GM19328 (cell line): ENCODE data around the gene CNTN4.
"Not testable (repeated sequence)": the region's sequence is repeated elsewhere in the genome, so short reads cannot be mapped to it uniquely, and the experiment has no call there.

Experiments
- ATAC-seq: cut with Tn5 transposase; IDR thresholded peaks from one replicate; pipeline ENCODE4 v1.9.1; 2021; ENCODE audit warnings: mild to moderate bottlenecking, moderate library complexity; ENCODE audit not compliant: unreplicated experiment

The CNTN4 gene

DNA sequence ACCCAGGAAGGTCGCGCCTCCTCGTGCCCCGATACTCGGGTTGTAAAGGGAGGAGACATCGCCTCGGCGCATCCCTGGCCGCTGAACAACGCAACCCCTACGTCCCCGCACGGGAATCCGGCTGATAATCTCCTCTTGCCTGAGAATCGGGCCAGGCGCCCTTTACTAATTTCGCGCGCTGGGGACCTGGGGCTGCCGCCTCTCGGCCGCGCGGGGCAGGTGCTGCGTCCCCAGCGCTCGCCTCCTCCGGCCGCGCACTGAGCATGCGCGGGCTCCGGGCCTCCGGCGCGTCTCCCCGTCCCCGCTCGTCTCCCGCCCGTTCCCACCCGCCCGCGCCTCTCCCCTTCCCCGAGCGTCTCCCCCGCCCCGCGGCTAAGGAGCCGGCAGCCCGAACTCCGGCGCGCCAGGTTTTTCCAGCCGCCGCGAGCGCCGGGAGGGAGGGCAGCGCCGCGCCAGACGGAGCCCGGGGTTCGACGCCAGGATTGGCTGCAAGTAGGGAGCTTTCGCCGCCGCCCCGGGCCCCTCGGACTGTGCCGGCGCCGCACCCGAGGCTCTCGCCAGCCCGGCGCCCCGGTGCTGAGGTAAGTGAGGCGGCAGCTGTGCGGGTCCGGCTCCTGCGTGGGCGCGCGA lies at the start of gene CNTN4:
CNTN4 (plus strand) TSS at position 469 of the 630 bp plus-strand sequence.
- no peak for ATAC-seq

- no peak for ATAC-seq
These were observed 37.3 kb upstream of the CNTN4 start for GRCh38 chr3:2061360-2061759.

- no peak for ATAC-seq
These were observed 27.1 kb upstream of the CNTN4 start for GRCh38 chr3:2071531-2071930.

- ATAC-seq, result no peak
These were observed 19.8 kb upstream of the CNTN4 start for GRCh38 chr3:2078821-2079220.

- no peak for ATAC-seq
These were observed 15.7 kb upstream of the CNTN4 start for GRCh38 chr3:2082871-2083480.

DNA sequence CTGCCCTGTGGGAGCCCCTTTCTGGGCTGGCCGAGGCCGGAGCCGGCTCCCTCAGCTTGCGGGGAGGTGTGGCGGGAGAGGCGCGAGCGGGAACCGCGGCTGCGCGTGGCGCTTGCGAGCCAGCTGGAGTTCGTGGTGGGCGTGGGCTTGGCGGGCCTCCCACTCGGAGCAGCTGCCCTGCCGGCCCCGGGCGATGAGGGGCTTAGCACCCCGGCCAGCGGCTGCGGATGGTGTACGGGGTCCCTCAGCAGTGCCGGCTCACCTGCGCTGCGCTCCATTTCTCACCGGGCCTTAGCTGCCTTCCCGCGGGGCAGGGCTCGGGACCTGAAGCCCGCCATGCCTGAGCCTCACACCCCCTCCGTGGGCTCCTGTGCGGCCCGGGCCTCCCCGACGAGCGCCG lies 15.1 kb upstream of the CNTN4 start:
- ATAC-seq, result not testable (repeated sequence)

- no peak for ATAC-seq
These were observed 8.4 kb upstream of the CNTN4 start for GRCh38 chr3:2090095-2090911.

GRCh38 chr3:2092758-2093157 lies 5.9 kb upstream of the CNTN4 start:
- ATAC-seq, result no peak

- ATAC-seq, result no peak
These were observed 3.7 kb upstream of the CNTN4 start for GRCh38 chr3:2094941-2095340.

GRCh38 chr3:2096216-2096615 lies 2.5 kb upstream of the CNTN4 start:
- no peak for ATAC-seq

GRCh38 chr3:2097641-2098191 lies 950 bp upstream of the CNTN4 start:
- no peak for ATAC-seq

DNA sequence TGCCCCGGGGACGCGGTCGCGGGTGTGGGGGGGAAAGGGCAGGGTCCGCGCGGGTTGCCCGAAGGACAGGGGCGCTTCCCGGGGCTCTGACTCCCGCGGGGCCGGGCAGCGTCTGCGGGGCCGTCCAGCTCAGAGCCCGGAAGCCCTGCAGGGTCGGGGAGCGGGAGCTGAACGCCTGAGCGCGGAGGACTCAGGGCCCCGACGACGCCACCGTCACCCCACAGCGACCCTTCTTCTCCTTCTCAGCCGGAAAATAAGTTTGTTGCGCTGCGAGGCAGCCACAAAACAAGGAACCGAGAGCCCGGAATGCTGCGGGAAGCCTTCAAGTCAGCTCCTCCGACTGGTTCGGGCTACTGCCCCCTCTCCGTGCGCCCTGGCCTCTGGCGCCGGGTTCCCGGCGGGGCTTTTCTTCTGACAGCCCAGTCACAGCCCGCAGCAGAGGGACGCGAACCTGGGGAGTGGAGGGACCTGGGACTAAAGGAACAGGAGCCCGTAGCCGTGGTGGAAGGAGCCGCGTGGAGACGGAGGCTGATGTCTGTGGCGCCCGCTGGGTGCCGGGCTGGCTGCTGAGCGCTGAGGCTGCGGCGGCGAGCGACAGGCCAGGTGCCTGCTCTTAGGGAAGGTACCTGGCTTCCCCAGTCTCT lies 484 bp downstream of the CNTN4 start:
- ATAC-seq, result no peak

- ATAC-seq, result no peak
These were observed 1.1 kb downstream of the CNTN4 start for GRCh38 chr3:2099779-2100191.

DNA sequence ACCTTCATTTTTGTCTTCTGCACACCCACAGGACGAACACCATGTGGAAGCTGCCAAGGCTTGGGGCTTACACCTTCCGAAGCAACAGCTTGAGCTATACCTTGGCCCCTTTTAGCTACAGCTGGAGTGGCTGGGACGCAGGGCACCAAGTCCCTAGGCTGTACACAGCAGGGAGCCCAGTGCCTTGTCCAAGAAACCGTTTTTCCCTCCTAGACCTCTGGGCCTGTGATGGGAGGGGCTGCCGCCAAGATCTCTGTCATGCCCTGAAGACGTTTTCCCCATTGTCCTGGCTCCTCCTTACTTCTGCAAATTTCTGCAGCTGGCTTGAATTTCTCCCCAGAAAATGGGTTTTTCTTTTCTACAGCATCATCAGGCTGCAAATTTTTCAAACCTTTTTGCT lies 7.8 kb downstream of the CNTN4 start:
- no peak for ATAC-seq

DNA sequence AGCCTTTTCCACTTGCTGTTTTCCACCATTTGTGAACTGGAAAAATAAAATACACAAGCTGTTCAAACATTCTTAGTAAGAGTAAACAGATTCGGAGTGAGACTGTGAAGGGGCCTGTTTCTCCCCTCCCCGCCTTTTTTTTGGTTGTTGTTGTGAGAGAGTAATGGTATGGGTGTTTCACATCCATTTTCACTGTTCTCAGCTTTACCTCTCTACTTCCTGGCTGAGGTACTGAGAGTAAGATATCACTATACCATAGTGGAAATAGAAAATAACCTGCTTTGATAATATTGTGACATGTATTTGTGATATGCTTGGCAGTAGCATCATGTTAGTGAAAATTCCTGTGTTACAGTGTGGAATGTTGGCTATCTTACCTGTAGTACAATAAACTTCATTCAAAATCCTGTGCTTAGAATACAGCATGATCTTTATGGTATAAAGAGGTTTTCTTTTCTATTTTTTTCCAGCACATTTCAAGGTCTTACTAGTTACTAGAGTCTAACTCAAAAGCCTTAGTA lies 12.0 kb downstream of the CNTN4 start:
- ATAC-seq, result no peak

- ATAC-seq, result no peak
These were observed 16.1 kb downstream of the CNTN4 start for GRCh38 chr3:2114617-2115275.

DNA sequence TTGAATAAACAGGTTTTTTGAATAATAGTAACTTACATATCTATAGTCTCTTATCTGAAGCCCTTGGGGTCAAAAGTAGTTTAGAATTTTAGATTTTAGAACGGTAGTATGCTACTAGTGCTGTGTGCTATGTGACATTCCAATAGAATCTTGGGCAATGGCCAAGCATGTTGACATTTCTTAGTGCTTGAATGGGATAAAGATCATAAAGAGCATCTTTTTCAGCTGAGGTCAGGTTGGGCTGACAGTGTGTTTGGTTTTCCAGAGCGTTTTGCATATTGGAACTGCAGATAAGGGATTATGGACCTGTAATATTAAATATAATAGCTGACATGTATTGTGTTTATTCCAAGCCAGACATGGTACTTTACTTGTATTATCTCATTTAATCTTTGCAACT lies 32.1 kb downstream of the CNTN4 start:
- ATAC-seq, result no peak

DNA sequence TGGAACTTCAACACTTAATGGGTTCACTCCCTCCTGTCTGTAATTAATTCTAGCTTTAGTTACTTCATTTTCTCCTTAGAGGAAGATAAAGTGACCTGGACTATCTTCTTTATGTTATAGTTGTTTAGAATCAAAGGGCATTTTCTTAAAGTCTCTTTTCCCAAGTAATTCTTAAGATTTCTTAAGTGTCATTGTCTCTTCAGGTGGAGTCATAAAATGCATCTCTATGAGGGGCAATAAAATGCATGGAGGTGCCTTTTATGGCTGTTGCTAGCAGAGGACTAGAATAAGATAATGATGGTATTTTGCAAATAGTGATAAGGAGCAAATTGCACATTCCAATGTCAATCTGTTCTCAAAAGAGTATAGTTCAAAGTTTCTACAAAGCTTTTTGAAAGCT lies 34.5 kb downstream of the CNTN4 start:
- ATAC-seq, result no peak

DNA sequence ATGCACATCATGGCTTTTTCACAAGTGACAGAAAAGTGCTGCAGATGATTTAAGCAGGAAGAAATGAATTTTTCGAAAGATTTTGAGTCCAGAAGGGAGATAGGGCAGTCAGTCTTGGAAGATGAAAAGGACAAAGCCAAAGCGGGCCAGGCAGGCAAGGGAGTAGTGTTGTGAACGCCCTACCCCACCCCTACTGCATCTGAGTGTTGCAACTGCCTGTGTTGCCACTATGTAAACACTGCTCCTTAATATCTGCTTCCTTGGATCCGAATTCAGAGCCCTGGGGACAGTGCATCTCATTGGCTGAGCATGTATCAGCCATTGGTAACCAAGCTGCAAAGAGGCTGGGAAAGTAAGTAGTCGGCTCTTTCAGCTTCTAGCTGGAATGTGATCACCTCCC lies 39.0 kb downstream of the CNTN4 start:
- no peak for ATAC-seq

- no peak for ATAC-seq
These were observed 42.8 kb downstream of the CNTN4 start for GRCh38 chr3:2141482-2141881.
